GM15510 (cell line): Measurements from ENCODE around the gene KCNMA1.

ENCODE experiments used
- POLR2A ChIP-seq: IDR thresholded peaks from 3 replicates; pipeline ENCODE4 v1.6.1; 2011; ENCODE audit warnings: borderline replicate concordance; ENCODE audit not compliant: insufficient read length; ENCODE audit errors: extremely low read depth

Gene KCNMA1

GRCh38 chr10:76915316-76915715, 722.3 kb downstream of the KCNMA1 start:
- TF ChIP-seq POLR2A, result no peak

- no peak for TF ChIP-seq POLR2A
Observed at GRCh38 chr10:76911184-76911583, 726.4 kb downstream of the KCNMA1 start.

- TF ChIP-seq POLR2A, result no peak
Observed at GRCh38 chr10:76910184-76910962, 727.2 kb downstream of the KCNMA1 start.

- no peak for TF ChIP-seq POLR2A
Observed at GRCh38 chr10:76906256-76906655, 731.4 kb downstream of the KCNMA1 start.

- no peak for TF ChIP-seq POLR2A
Observed at GRCh38 chr10:76905251-76905650, 732.4 kb downstream of the KCNMA1 start.

GRCh38 chr10:76903387-76903945, 734.1 kb downstream of the KCNMA1 start:
- no peak for TF ChIP-seq POLR2A

GRCh38 chr10:76902949-76903348, 734.7 kb downstream of the KCNMA1 start:
- no peak for TF ChIP-seq POLR2A

- TF ChIP-seq POLR2A, result no peak
Observed at GRCh38 chr10:76901701-76902100, 735.9 kb downstream of the KCNMA1 start.

- no peak for TF ChIP-seq POLR2A
Observed at GRCh38 chr10:76899490-76899889, 738.1 kb downstream of the KCNMA1 start.

- TF ChIP-seq POLR2A, result no peak
Observed at GRCh38 chr10:76892766-76893479, 744.7 kb downstream of the KCNMA1 start.

GRCh38 chr10:76887223-76888010, 750.2 kb downstream of the KCNMA1 start:
- no peak for TF ChIP-seq POLR2A

GRCh38 chr10:76885816-76886215, 751.8 kb downstream of the KCNMA1 start:
- TF ChIP-seq POLR2A, result no peak

- TF ChIP-seq POLR2A, result no peak
Observed at GRCh38 chr10:76884673-76885275, 752.8 kb downstream of the KCNMA1 start.

GRCh38 chr10:76883596-76883995, 754.0 kb downstream of the KCNMA1 start:
- no peak for TF ChIP-seq POLR2A
